GM12878 (cell line): Measurements from ENCODE around the gene OPCML. TPM values are rescaled to one million over a fixed set of nuclear protein-coding genes. Genes with fewer than 3 reads are reported as not detected.
A peak's percentile ranks its signal among the peaks of the same experiment; 100 is the strongest.

Experiments used
- ATAC-seq: fragments of 200-7000 bp; cut with Tn5 transposase; 3 replicates; pipeline ENCODE4 v1.9.1; 2020; ENCODE audit warnings: mild to moderate bottlenecking, moderate library complexity
- BruUV-seq: library from RNA; stranded (reverse); fragments of 400-500 nt; replicated peaks from 2 replicates; lab custom pipeline; 2021; lab: Mats Ljungman, UMichigan
- CTCF ChIA-PET: fragments of 300-600 bp; sonication (Branson Sonifier 250); formaldehyde crosslinking; extraction: SDS; loops from one replicate; lab custom pipeline; 2021; ENCODE audit warnings: inconsistent platforms; lab: Yijun Ruan, JAX
- POLR2A ChIA-PET: fragments of 350-600 bp; formaldehyde crosslinking; extraction: SDS; loops from one replicate; lab custom pipeline; 2021; ENCODE audit warnings: inconsistent platforms; lab: Charles Lee
- RAD21 ChIA-PET: fragments of 300-600 bp; sonication (Branson Sonifier 250); formaldehyde crosslinking; loops from one replicate; lab custom pipeline; 2023; ENCODE audit warnings: antibody characterized with exemption; ENCODE audit not compliant: unreplicated experiment; lab: Charles Lee
- SMC1A ChIA-PET: fragments of 300-600 bp; sonication (Branson Sonifier 250); formaldehyde crosslinking; loops from one replicate; lab custom pipeline; 2023; ENCODE audit not compliant: unreplicated experiment, uncharacterized antibody; lab: Charles Lee
- DNase-seq: peaks from one replicate; pipeline ENCODE4 v3.0.0-alpha.2; 2011; ENCODE audit warnings: low read depth, low spot score
- FAIRE-seq: peaks from 3 replicates; lab custom pipeline; 2011; peaks lifted over from hg19 to GRCh38; lab: Jason Lieb, UNC
- H2AFZ ChIP-seq: 2 replicates; pipeline ENCODE4 v1.6.0; 2011; ENCODE audit warnings: low read depth, low read length, control low read depth; ENCODE audit not compliant: control insufficient read depth
- H3K27ac ChIP-seq: 2 replicates; pipeline ENCODE4 v1.5.1; 2011; ENCODE audit warnings: control low read depth; ENCODE audit not compliant: control insufficient read depth, insufficient read depth
- H3K27me3 ChIP-seq, 2 experiments: replicated peaks in 1 of 2; 2 replicates each; pipeline versions ENCODE4 v1.6.0 to v1.6.1; 2011; ENCODE audit warnings: low read length in 1 of 2; ENCODE audit not compliant: control insufficient read depth in 2 of 2, insufficient read depth in 2 of 2
- H3K36me3 ChIP-seq, 2 experiments: 2 replicates each; pipeline ENCODE4 v1.5.1; 2011; ENCODE audit warnings: low read length in 1 of 2; ENCODE audit not compliant: control insufficient read depth in 2 of 2, insufficient read depth in 2 of 2
- H3K4me1 ChIP-seq: 2 replicates; pipeline ENCODE4 v1.6.1; 2011; ENCODE audit warnings: mild to moderate bottlenecking, low read length, moderate library complexity, mixed read lengths; ENCODE audit not compliant: control insufficient read depth, insufficient read depth
- H3K4me2 ChIP-seq: 2 replicates; pipeline ENCODE4 v1.6.0; 2011; ENCODE audit warnings: control low read depth; ENCODE audit not compliant: control insufficient read depth, insufficient read depth
- H3K4me3 ChIP-seq: fragments of 200-600 bp; sonication (generic); 2 replicates; pipeline ENCODE4 v1.5.1; 2016
- H3K79me2 ChIP-seq: 2 replicates; pipeline ENCODE4 v1.6.0; 2011; ENCODE audit warnings: low read length; ENCODE audit not compliant: control insufficient read depth, insufficient read depth
- H3K9ac ChIP-seq: 2 replicates; pipeline ENCODE4 v1.8.0; 2011; ENCODE audit warnings: low read length, control low read depth, mixed read lengths; ENCODE audit not compliant: control insufficient read depth, insufficient read depth
- H3K9me3 ChIP-seq: replicated peaks from 3 replicates; pipeline ENCODE4 v1.5.1; 2011; ENCODE audit warnings: mild to moderate bottlenecking, low read length; ENCODE audit not compliant: control insufficient read depth, insufficient read depth
- H4K20me1 ChIP-seq: 2 replicates; pipeline ENCODE4 v1.6.0; 2011; ENCODE audit not compliant: control insufficient read depth, insufficient read depth
- BMI1 ChIP-seq: fragments of 450-650 bp; IDR thresholded peaks from 2 replicates; pipeline ENCODE4 v1.6.1; 2016; ENCODE audit warnings: mild to moderate bottlenecking, moderate library complexity, borderline replicate concordance
- BRCA1 ChIP-seq: IDR thresholded peaks from 2 replicates; pipeline ENCODE4 v1.6.1; 2011; ENCODE audit warnings: low read depth, low read length, improper control_type of control experiment
- CHD4 ChIP-seq: fragments of 200-600 bp; sonication (generic); IDR thresholded peaks from 2 replicates; pipeline ENCODE4 v1.6.1; 2016; ENCODE audit warnings: mild to moderate bottlenecking
- E2F4 ChIP-seq: IDR thresholded peaks from 2 replicates; pipeline ENCODE4 v1.6.1; 2012; ENCODE audit warnings: low read depth, low read length, improper control_type of control experiment
- GABPA ChIP-seq: IDR thresholded peaks from 2 replicates; pipeline ENCODE4 v1.6.1; 2014; ENCODE audit warnings: antibody characterized with exemption, low read depth, mild to moderate bottlenecking, inconsistent platforms
- JUND ChIP-seq: IDR thresholded peaks from 2 replicates; pipeline ENCODE4 v1.6.1; 2012; ENCODE audit warnings: low read depth, mild to moderate bottlenecking, low read length, improper control_type of control experiment, moderate library complexity
- NRF1 ChIP-seq: conservative IDR thresholded peaks from 2 replicates; pipeline ENCODE4 v1.6.1; 2011; ENCODE audit warnings: mild to moderate bottlenecking, low read depth, low read length, improper control_type of control experiment
- PAX8 ChIP-seq: fragments of 450-650 bp; IDR thresholded peaks from 2 replicates; pipeline ENCODE4 v1.6.1; 2017; ENCODE audit warnings: mild to moderate bottlenecking, moderate library complexity
- USF1 ChIP-seq: IDR thresholded peaks from 2 replicates; pipeline ENCODE4 v1.6.1; 2011; ENCODE audit warnings: borderline replicate concordance, low read depth, mild to moderate bottlenecking, moderate library complexity, mixed read lengths, low read length; ENCODE audit not compliant: insufficient read depth; ENCODE audit errors: extremely low read length
- YY1 ChIP-seq: IDR thresholded peaks from 2 replicates; pipeline ENCODE4 v1.6.1; 2011; ENCODE audit warnings: low read depth, mild to moderate bottlenecking, low read length
- ZBTB40 ChIP-seq: fragments of 450-650 bp; IDR thresholded peaks from 2 replicates; pipeline ENCODE4 v1.6.1; 2016; ENCODE audit warnings: mild to moderate bottlenecking, moderate library complexity, borderline replicate concordance
- ZNF622 ChIP-seq: fragments of 450-650 bp; IDR thresholded peaks from 2 replicates; pipeline ENCODE4 v1.6.1; 2017; ENCODE audit warnings: mild to moderate bottlenecking, inconsistent platforms
- WGBS: methylation state at CpG from one replicate; pipeline ENCODE4 v1.1.6; 2016; ENCODE audit warnings: low lambda C conversion rate; ENCODE audit not compliant: insufficient replicate concordance, insufficient coverage; ENCODE audit errors: missing lambda C conversion rate; 5-methylcytosine and 5-hydroxymethylcytosine counted together
- in situ Hi-C: fragments of 300-500 bp; cut with MboI; formaldehyde crosslinking; loops from 9 replicates; pipeline ENCODE4 v1.14.3; 2018; ENCODE audit warnings: mixed read lengths
- intact Hi-C: fragments of 100-400 bp; cut with micrococcal nuclease; formaldehyde crosslinking; loops from one replicate; pipeline ENCODE4 v1.14.2; 2022; ENCODE audit not compliant: unreplicated experiment
- polyA plus RNA-seq, 11 experiments: library from polyadenylated mRNA; depleted of rRNA in 4 of 11; unstranded in 6 of 11; stranded (reverse) in 5 of 11; fragments of >200 nt; fragmentation: Nextera tagmentation in 4 of 11; fragmentation: Illumina TruSeq in 1 of 11; extraction: Ambion mirVana in 4 of 11; extraction: Trizol in 1 of 11; gene quantifications; 1 replicate in 1 of 11; 2 replicates in 10 of 11; pipeline versions ENCODE4 v1.2.1 to v1.2.3, GENCODE V29; 2011 to 2016; ENCODE audit warnings: inconsistent platforms in 2 of 11, missing spikeins in 2 of 11, low read depth in 1 of 11
- total RNA-seq, 4 experiments: library from RNA; depleted of rRNA in 3 of 4; stranded (reverse); fragments of >200 nt in 3 of 4; fragmentation: Illumina TruSeq in 1 of 4; extraction: Trizol in 1 of 4; gene quantifications; 2 replicates each; pipeline versions ENCODE4 v1.2.1 to v1.2.3, GENCODE V29; 2013 to 2021
- TF ChIP-seq, protein P1 (sequence below): fragments of 450-650 bp; IDR thresholded peaks from 2 replicates; pipeline ENCODE4 v1.6.1; 2018; ENCODE audit warnings: borderline replicate concordance, mild to moderate bottlenecking; ENCODE audit not compliant: partially characterized antibody

OPCML gene
- total and polyA plus RNA-seq, 10 of the 15 experiments (the other 5 are each of a cell fraction or from before 2014, with no cell fraction given) = 0.84 TPM; not detected in 9

DNA sequence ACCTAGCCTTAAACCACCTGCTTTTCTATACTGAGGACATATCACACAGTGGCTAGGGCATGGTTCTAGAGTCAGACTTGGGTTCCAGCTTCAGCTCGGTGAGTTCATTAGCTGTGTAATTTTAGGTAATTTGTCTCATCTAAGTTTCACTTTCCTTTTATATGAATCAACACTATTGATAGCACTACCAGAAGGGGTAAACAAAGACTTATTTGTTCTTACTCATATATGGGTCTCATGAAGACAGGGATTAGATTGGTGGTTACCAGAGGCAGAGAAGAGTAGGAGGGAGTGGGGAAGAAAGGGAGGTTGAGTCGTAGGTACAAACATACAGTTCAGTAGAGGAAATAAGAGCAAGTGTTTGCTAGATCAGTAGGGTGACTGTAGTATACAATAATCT, 924.7 kb downstream of the OPCML start:
- H3K9me3 ChIP-seq = no peaks in the 10 kb centered on the region
- ChIA-PET RAD21 (no interaction called here), SMC1A (no interaction called here), POLR2A (no interaction called here), CTCF (no interaction called here)
- DNase-seq = no peak
- H3K36me3 ChIP-seq = no peaks in the 10 kb centered on the region
- no TSS peak for BruUV-seq
- no peaks in the 10 kb centered on the region for H3K4me1 ChIP-seq
- no peak for FAIRE-seq
- H3K9ac ChIP-seq = no peak overlapping the region
- peak; percentile 35 for ATAC-seq
- no peak overlapping the region for H2AFZ ChIP-seq
- intact Hi-C loops (no loop called here), in situ Hi-C loops (no loop called here)
- H3K4me2 ChIP-seq = no peak overlapping the region
- WGBS = 10% methylated on average over 2 of the region's 2 CpGs
- no peak overlapping the region for H3K27ac ChIP-seq
- no peaks in the 10 kb centered on the region for H3K27me3 ChIP-seq
- no peaks in the 10 kb centered on the region for H4K20me1 ChIP-seq
- no peak overlapping the region for H3K4me3 ChIP-seq
- H3K79me2 ChIP-seq = no peaks in the 10 kb centered on the region
- TF ChIP-seq JUND (no peak), ZNF622 (no peak), BRCA1 (no peak), CHD4 (no peak), ZBTB40 (no peak), YY1 (no peak), PAX8 (no peak), GABPA (no peak), BMI1 (no peak), E2F4 (no peak), NRF1 (no peak), USF1 (no peak)
- TF ChIP-seq, protein P1, sequence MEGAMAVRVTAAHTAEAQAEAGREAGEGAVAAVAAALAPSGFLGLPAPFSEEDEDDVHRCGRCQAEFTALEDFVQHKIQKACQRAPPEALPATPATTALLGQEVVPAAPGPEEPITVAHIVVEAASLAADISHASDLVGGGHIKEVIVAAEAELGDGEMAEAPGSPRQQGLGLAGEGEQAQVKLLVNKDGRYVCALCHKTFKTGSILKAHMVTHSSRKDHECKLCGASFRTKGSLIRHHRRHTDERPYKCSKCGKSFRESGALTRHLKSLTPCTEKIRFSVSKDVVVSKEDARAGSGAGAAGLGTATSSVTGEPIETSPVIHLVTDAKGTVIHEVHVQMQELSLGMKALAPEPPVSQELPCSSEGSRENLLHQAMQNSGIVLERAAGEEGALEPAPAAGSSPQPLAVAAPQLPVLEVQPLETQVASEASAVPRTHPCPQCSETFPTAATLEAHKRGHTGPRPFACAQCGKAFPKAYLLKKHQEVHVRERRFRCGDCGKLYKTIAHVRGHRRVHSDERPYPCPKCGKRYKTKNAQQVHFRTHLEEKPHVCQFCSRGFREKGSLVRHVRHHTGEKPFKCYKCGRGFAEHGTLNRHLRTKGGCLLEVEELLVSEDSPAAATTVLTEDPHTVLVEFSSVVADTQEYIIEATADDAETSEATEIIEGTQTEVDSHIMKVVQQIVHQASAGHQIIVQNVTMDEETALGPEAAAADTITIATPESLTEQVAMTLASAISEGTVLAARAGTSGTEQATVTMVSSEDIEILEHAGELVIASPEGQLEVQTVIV = no peak
